HepG2 (cell line): ENCODE measurements around the gene GPS1. TPM values are rescaled to one million over a fixed set of nuclear protein-coding genes. Genes with fewer than 3 reads are reported as not detected.

Source experiments
- ATAC-seq: fragments of 200-7000 bp; cut with Tn5 transposase; 3 replicates; pipeline ENCODE4 v1.9.1; 2020; ENCODE audit warnings: mild to moderate bottlenecking, moderate library complexity
- BruUV-seq: library from RNA; stranded (reverse); fragments of 400-500 nt; replicated peaks from 2 replicates; lab custom pipeline; 2021; lab: Mats Ljungman, UMichigan
- CTCF ChIA-PET: fragments of 300-600 bp; formaldehyde crosslinking; extraction: SDS; loops from one replicate; lab custom pipeline; 2021; ENCODE audit warnings: low total read pairs, inconsistent platforms, low intra/inter-chr PET ratio; lab: Yijun Ruan, JAX
- POLR2A ChIA-PET: fragments of 350-600 bp; sonication (Branson Sonifier 250); formaldehyde crosslinking; loops from one replicate; lab custom pipeline; 2020; ENCODE audit warnings: antibody characterized with exemption, inconsistent platforms; lab: Yijun Ruan, JAX
- DNase-seq: peaks from one replicate; pipeline ENCODE4 v3.0.0-alpha.2; 2015; ENCODE audit warnings: low spot score
- FAIRE-seq: peaks from 3 replicates; lab custom pipeline; 2011; peaks lifted over from hg19 to GRCh38; lab: Jason Lieb, UNC
- H2AFZ ChIP-seq: one replicate; pipeline ENCODE4 v1.6.1; 2011; ENCODE audit warnings: low read length, inconsistent platforms
- H3K27ac ChIP-seq: fragments of 300-600 bp; 3 replicates; pipeline ENCODE4 v1.8.0; 2011; ENCODE audit warnings: mixed run types, mild to moderate bottlenecking, mixed read lengths, low read length, inconsistent platforms; ENCODE audit not compliant: insufficient read depth; ENCODE audit errors: extremely low read length
- H3K27me3 ChIP-seq, 2 experiments: fragments of 200-600 bp in 1 of 2; 2 replicates in 1 of 2; 3 replicates in 1 of 2; pipeline versions ENCODE4 v1.6.0 to v1.8.0; 2011; ENCODE audit warnings: low read length in 2 of 2, mild to moderate bottlenecking in 2 of 2, moderate library complexity in 2 of 2, inconsistent platforms in 1 of 2; ENCODE audit not compliant: insufficient read depth in 2 of 2, control insufficient read depth in 1 of 2
- H3K36me3 ChIP-seq, 2 experiments: fragments of 200-600 bp in 1 of 2; replicated peaks in 1 of 2; 2 replicates in 1 of 2; 3 replicates in 1 of 2; pipeline versions ENCODE4 v1.5.1 to v1.8.0; 2011; ENCODE audit warnings: low read length in 2 of 2, inconsistent platforms in 1 of 2; ENCODE audit not compliant: insufficient read depth in 2 of 2, control insufficient read depth in 1 of 2
- H3K4me1 ChIP-seq: 2 replicates; pipeline ENCODE4 v1.5.1; 2012; ENCODE audit warnings: low read length, inconsistent platforms; ENCODE audit not compliant: insufficient read depth
- H3K4me2 ChIP-seq: 2 replicates; pipeline ENCODE4 v1.6.0; 2011; ENCODE audit warnings: low read depth, low read length, inconsistent platforms
- H3K4me3 ChIP-seq, 3 experiments: fragments of 200-600 bp in 1 of 3; sonication (generic), shearing (Covaris generic) in 1 of 3; replicated peaks in 1 of 3; 2 replicates each; pipeline ENCODE4 v1.5.1; 2011 to 2016; ENCODE audit warnings: low read length in 3 of 3, inconsistent platforms in 2 of 3, low read depth in 2 of 3, mild to moderate bottlenecking in 2 of 3, control low read depth in 1 of 3, mixed read lengths in 1 of 3; ENCODE audit not compliant: insufficient read depth in 1 of 3
- H3K79me2 ChIP-seq: one replicate; pipeline ENCODE4 v1.6.1; 2011; ENCODE audit warnings: low read length, inconsistent platforms; ENCODE audit not compliant: insufficient read depth
- H3K9ac ChIP-seq: 2 replicates; pipeline ENCODE4 v1.6.0; 2011; ENCODE audit warnings: mild to moderate bottlenecking, low read depth, low read length, inconsistent platforms; ENCODE audit not compliant: insufficient read depth
- H3K9me3 ChIP-seq: 2 replicates; pipeline ENCODE4 v1.5.1; 2012; ENCODE audit warnings: mild to moderate bottlenecking, low read length
- H4K20me1 ChIP-seq: 2 replicates; pipeline ENCODE4 v1.6.0; 2011; ENCODE audit warnings: inconsistent platforms, mild to moderate bottlenecking, low read length, moderate library complexity; ENCODE audit not compliant: insufficient read depth
- FOXA3 ChIP-seq: IDR thresholded peaks from 2 replicates; pipeline ENCODE4 v1.6.1; 2016; ENCODE audit warnings: missing genetic modification reagents, missing compliant biosample characterization
- HMG20A ChIP-seq: IDR thresholded peaks from 2 replicates; pipeline ENCODE4 v1.6.1; 2016; ENCODE audit warnings: borderline replicate concordance
- KLF13 ChIP-seq: sonication (generic); formaldehyde crosslinking; IDR thresholded peaks from 2 replicates; pipeline ENCODE4 v1.4.0; 2020; ENCODE audit warnings: mild to moderate bottlenecking, missing genetic modification reagents
- PAF1 ChIP-seq: IDR thresholded peaks from 2 replicates; pipeline ENCODE4 v1.6.1; 2016; ENCODE audit warnings: missing genetic modification reagents, missing compliant biosample characterization
- POLR2G ChIP-seq: fragments of 200-400 bp; formaldehyde crosslinking; IDR thresholded peaks from 2 replicates; pipeline ENCODE4 v1.6.1; 2018; ENCODE audit warnings: mild to moderate bottlenecking, low read depth, low read length, moderate library complexity
- SOX6 ChIP-seq, 2 experiments: fragments of 450-650 bp in 1 of 2; sonication (generic) in 1 of 2; formaldehyde crosslinking in 1 of 2; IDR thresholded peaks; 2 replicates each; pipeline versions ENCODE4 v1.4.0 to v1.6.1; 2017 to 2020; ENCODE audit warnings: antibody characterized with exemption in 1 of 2, mild to moderate bottlenecking in 1 of 2, missing genetic modification reagents in 1 of 2
- SP1 ChIP-seq, 2 experiments: fragments of 450-650 bp in 1 of 2; sonication (generic) in 1 of 2; formaldehyde crosslinking in 1 of 2; IDR thresholded peaks; 2 replicates each; pipeline versions ENCODE4 v1.4.0 to v1.6.1; 2016 to 2020; ENCODE audit warnings: missing genetic modification reagents in 1 of 2
- THAP8 ChIP-seq: sonication (generic); formaldehyde crosslinking; IDR thresholded peaks from 2 replicates; pipeline ENCODE4 v1.5.1; 2020; ENCODE audit warnings: missing genetic modification reagents, mild to moderate bottlenecking, borderline replicate concordance
- ZNF451 ChIP-seq: sonication (generic); formaldehyde crosslinking; IDR thresholded peaks from 2 replicates; pipeline ENCODE4 v1.5.0; 2020; ENCODE audit warnings: mild to moderate bottlenecking, missing genetic modification reagents
- ZNF563 ChIP-seq: sonication (generic); formaldehyde crosslinking; IDR thresholded peaks from 2 replicates; pipeline ENCODE4 v1.8.0; 2022; ENCODE audit warnings: mild to moderate bottlenecking, moderate library complexity, missing genetic modification reagents
- WGBS: methylation state at CpG from one replicate; pipeline ENCODE4 v1.1.6; 2017; ENCODE audit warnings: low lambda C conversion rate; 5-methylcytosine and 5-hydroxymethylcytosine counted together
- in situ Hi-C: cut with HindIII; loops from 2 replicates; pipeline ENCODE4 v1.10.0; 2017; ENCODE audit warnings: low pct_unique_long_range_greater_than_20kb; ENCODE audit not compliant: extremely low pct_ligation_motif_present
- intact Hi-C: fragments of 100-400 bp; cut with micrococcal nuclease; formaldehyde crosslinking; loops from one replicate; pipeline ENCODE4 v1.10.0; 2022; ENCODE audit not compliant: unreplicated experiment
- polyA plus RNA-seq, 8 experiments: library from polyadenylated mRNA; depleted of rRNA in 3 of 8; stranded (reverse) in 7 of 8; unstranded in 1 of 8; fragments of >200 nt; fragmentation: Illumina TruSeq in 4 of 8; extraction: Trizol in 4 of 8; gene quantifications; 2 replicates each; pipeline versions ENCODE4 v1.2.1 to v1.2.3, GENCODE V29; 2011 to 2016; ENCODE audit warnings: low read depth in 4 of 8, missing spikeins in 1 of 8, mixed read lengths in 1 of 8; ENCODE audit not compliant: insufficient read depth in 1 of 8
- total RNA-seq, 5 experiments: library from RNA; depleted of rRNA; stranded (reverse); fragments of >200 nt; fragmentation: Illumina TruSeq; extraction: Trizol; gene quantifications; 2 replicates each; pipeline ENCODE4 v1.2.3, GENCODE V29; 2016; ENCODE audit warnings: low read depth in 1 of 5

Gene GPS1
- total and polyA plus RNA-seq, 2 of the 13 experiments (the other 11 are each of a cell fraction or from before 2014, with no cell fraction given) = 124 to 128 TPM

- TF ChIP-seq THAP8 (CRISPR knock-in tag) (no peak), ZNF563 (CRISPR knock-in tag) (no peak), PAF1 (CRISPR knock-in tag) (0 out of 2 replicates have a peak, but pooled peaks have one; percentile 27), KLF13 (no peak), SOX6 (IDR thresholded peaks at IDR 0.05) (no peak), SOX6 (CRISPR knock-in tag; IDR thresholded peaks at IDR 0.05) (no peak), ZNF451 (CRISPR knock-in tag) (no peak), HMG20A (CRISPR knock-in tag) (no peak), POLR2G (peak; percentile 56)
Observed at GRCh38 chr17:82034371-82035011, 17.2 kb upstream of the GPS1 start (continued).

- no peak for ATAC-seq
- no peak for FAIRE-seq
- Histone ChIP-seq H2AFZ (no peak overlapping the region), H4K20me1 (peaks cover 20% of the 10 kb centered on the region), H3K27me3 (no peaks in the 10 kb centered on the region), H3K9me3 (no peaks in the 10 kb centered on the region), H3K9ac (peak overlapping the region; percentile 91; the same call in 1 of the 2 replicates), H3K79me2 (peaks cover 13% of the 10 kb centered on the region), H3K4me1 (peaks cover 48% of the 10 kb centered on the region), H3K27ac (no peak overlapping the region), H3K4me2 (peak overlapping the region; percentile 95; the same call in 1 of the 2 replicates), H3K4me3 (peak overlapping the region in 2 of 3 experiments; percentile 93 to 98; a peak in 2 of 6 replicates), H3K36me3 (peaks cover 7 to 12% of the 10 kb centered on the region in 2 experiments)
- ChIA-PET POLR2A (interaction anchor here (1.1 to 6.2 kb wide), 3 partner anchors 13 to 76 kb away, joined by 3 to 112 read pairs (median 3); partner anchors contain the start of genes CENPX, FASN and LRRC45), CTCF (no interaction called here)
- no peak for TF ChIP-seq SP1 (IDR thresholded peaks at IDR 0.05)
- 0 out of 2 replicates have a peak, but pooled peaks have one; percentile 3 for TF ChIP-seq SP1 (CRISPR knock-in tag; IDR thresholded peaks at IDR 0.05)
- no peak for TF ChIP-seq FOXA3 (CRISPR knock-in tag)
- WGBS = 84% methylated on average over 8 of the region's 8 CpGs
- DNase-seq = no peak
- in situ Hi-C loops = loop anchor here (5.0 kb wide), 1 partner anchor 122 kb away; no protein-coding TSS in a partner anchor
- no TSS peak for BruUV-seq
- intact Hi-C loops = loop anchor here (5.0 kb wide), 1 partner anchor 117 kb away; no protein-coding TSS in a partner anchor
Observed at GRCh38 chr17:82035488-82035887, 16.2 kb upstream of the GPS1 start.
